Transverse colon (tissue), 4 donors: Measurements from ENCODE around the gene CKMT1B. TPM values are rescaled to one million over a fixed set of nuclear protein-coding genes. Genes with fewer than 3 reads are reported as not detected.
"Not testable (repeated sequence)": the region's sequence is repeated elsewhere in the genome, so short reads cannot be mapped to it uniquely, and the experiment has no call there.

Experiments
- DNase-seq: peaks from one replicate; pipeline ENCODE4 v3.0.0-alpha.2; 2019
- H3K27ac ChIP-seq, 4 donors: fragments of 200-600 bp; sonication (generic); 2 replicates each; pipeline ENCODE4 v1.5.1; 2016 to 2018; ENCODE audit warnings: inconsistent platforms in 4 of 4
- H3K27me3 ChIP-seq: fragments of 200-600 bp; sonication (generic); 2 replicates; pipeline ENCODE4 v1.5.1; 2017; ENCODE audit warnings: inconsistent platforms
- H3K36me3 ChIP-seq, 4 donors: fragments of 200-600 bp; sonication (generic); 2 replicates each; pipeline ENCODE4 v1.5.1; 2017 to 2019; ENCODE audit warnings: inconsistent platforms in 4 of 4
- H3K4me1 ChIP-seq, 4 donors: fragments of 200-600 bp; sonication (generic); 2 replicates each; pipeline ENCODE4 v1.5.1; 2017 to 2020; ENCODE audit warnings: inconsistent platforms in 4 of 4
- H3K4me3 ChIP-seq, 4 donors: fragments of 200-600 bp; sonication (generic); 1 replicate in 1 of 4; 2 replicates in 3 of 4; pipeline versions ENCODE4 v1.5.1 to v1.6.1; 2017 to 2019; ENCODE audit warnings: inconsistent platforms in 4 of 4
- H3K9me3 ChIP-seq, 2 donors: fragments of 200-600 bp; sonication (generic); 2 replicates each; pipeline ENCODE4 v1.5.1; 2017 to 2019; ENCODE audit warnings: inconsistent platforms in 2 of 2
- CTCF ChIP-seq, 5 experiments: fragments of 200-600 bp in 3 of 5; fragments of 450-650 bp in 2 of 5; sonication (generic) in 3 of 5; IDR thresholded peaks; 1 replicate in 2 of 5; 2 replicates in 3 of 5; pipeline ENCODE4 v1.5.1; 2016 to 2017; ENCODE audit warnings: antibody characterized with exemption in 5 of 5, inconsistent platforms in 3 of 5, mild to moderate bottlenecking in 2 of 5, moderate library complexity in 1 of 5
- EP300 ChIP-seq: sonication (generic); formaldehyde crosslinking; IDR thresholded peaks from one replicate; pipeline ENCODE4 v1.6.1; 2017; ENCODE audit warnings: antibody characterized with exemption, low read depth
- POLR2A ChIP-seq: fragments of 450-650 bp; IDR thresholded peaks from one replicate; pipeline ENCODE4 v1.6.1; 2016; ENCODE audit warnings: antibody characterized with exemption, mild to moderate bottlenecking, moderate library complexity
- POLR2AphosphoS5 ChIP-seq, 3 donors: sonication (generic); formaldehyde crosslinking; IDR thresholded peaks; one replicate each; pipeline ENCODE4 v1.6.1; 2016; ENCODE audit warnings: antibody characterized with exemption in 3 of 3
- WGBS, 2 donors: methylation state at CpG; one replicate each; pipeline ENCODE4 v1.1.5; 2018; ENCODE audit warnings: low coverage in 1 of 2; 5-methylcytosine and 5-hydroxymethylcytosine counted together
- in situ Hi-C, 4 donors: fragments of 200-750 bp; cut with MboI; loops; one replicate each; pipeline versions ENCODE4 v1.15.0 to v1.15.1; 2017; ENCODE audit warnings: low sequenced_read_pairs in 3 of 4, low pct_ligation_motif_present in 1 of 4, low pct_unique_long_range_greater_than_20kb in 1 of 4
- intact Hi-C: fragments of 100-400 bp; cut with DNase I; formaldehyde crosslinking; loops from one replicate; pipeline ENCODE4 v1.15.1; 2023; ENCODE audit warnings: low total_unique reads
- total RNA-seq, 4 donors: library from RNA; depleted of rRNA; stranded (reverse); fragments of >200 nt; gene quantifications; one replicate each; pipeline ENCODE4 v1.1.0, GENCODE V29; 2016

Gene CKMT1B
- total RNA-seq, 4 donors from 2014 or later: 134 to 333 (median 187) TPM

GRCh38 chr15:43550527-43551363 lies 43.1 kb upstream of the CKMT1B start:
- in situ Hi-C loops: no loop called here
- no peaks in the 10 kb centered on the region for H3K27me3 ChIP-seq

GRCh38 chr15:43552256-43552655 lies 41.6 kb upstream of the CKMT1B start:
- Histone ChIP-seq H3K9me3 (peaks cover 0 to 4% of the 10 kb centered on the region in 2 donors), H3K4me1 (no peaks in the 10 kb centered on the region), H3K27ac (no peak overlapping the region), H3K4me3 (no peak overlapping the region), H3K27me3 (no peaks in the 10 kb centered on the region), H3K36me3 (peaks cover 0 to 13% (median 5%) of the 10 kb centered on the region in 4 donors)
- WGBS, 2 donors: 96 to 100% methylated on average over 2 to 4 of the region's 4 CpGs
- no peak for DNase-seq
- TF ChIP-seq EP300 (no peak), POLR2AphosphoS5 (IDR thresholded peaks at IDR 0.05) (no peak), POLR2A (no peak), CTCF (IDR thresholded peaks at IDR 0.05) (no peak)
- intact Hi-C loops (no loop called here), in situ Hi-C loops (no loop called here)

More at GRCh38 chr15:43550527-43551363, 43.1 kb upstream of the CKMT1B start:
- H3K27ac ChIP-seq: no peak overlapping the region
- H3K9me3 ChIP-seq: peaks cover 0 to 4% of the 10 kb centered on the region in 2 donors
- peaks cover 0 to 14% (median 5%) of the 10 kb centered on the region in 4 donors for H3K36me3 ChIP-seq
- no peak for DNase-seq
- no peaks in the 10 kb centered on the region for H3K4me1 ChIP-seq
- no peak overlapping the region for H3K4me3 ChIP-seq
- WGBS, 2 donors: 77 to 90% methylated on average over 5 to 10 of the region's 10 CpGs
- TF ChIP-seq POLR2AphosphoS5 (IDR thresholded peaks at IDR 0.05): no peak
- TF ChIP-seq CTCF (IDR thresholded peaks at IDR 0.05): no peak
- no peak for TF ChIP-seq POLR2A
- TF ChIP-seq EP300: no peak
- intact Hi-C loops: no loop called here

- no peak for DNase-seq
- Histone ChIP-seq H3K36me3 (peaks cover 0 to 6% (median 1%) of the 10 kb centered on the region in 4 donors), H3K9me3 (no peaks in the 10 kb centered on the region), H3K4me1 (no peaks in the 10 kb centered on the region), H3K27ac (no peak overlapping the region), H3K4me3 (no peak overlapping the region), H3K27me3 (no peaks in the 10 kb centered on the region)
- TF ChIP-seq CTCF (IDR thresholded peaks at IDR 0.05): no peak
- no peak for TF ChIP-seq POLR2AphosphoS5 (IDR thresholded peaks at IDR 0.05)
- TF ChIP-seq EP300: no peak
- no peak for TF ChIP-seq POLR2A
- in situ Hi-C loops (no loop called here), intact Hi-C loops (no loop called here)
- 79 to 83% methylated on average over 2 of the region's 2 CpGs for WGBS, 2 donors
These were observed 40.8 kb upstream of the CKMT1B start for GRCh38 chr15:43552986-43553385.

GRCh38 chr15:43562753-43563152 lies 31.1 kb upstream of the CKMT1B start:
- in situ Hi-C loops, H3K27me3 ChIP-seq, DNase-seq, H3K4me3 ChIP-seq, H3K9me3 ChIP-seq, H3K4me1 ChIP-seq, intact Hi-C loops, H3K36me3 ChIP-seq, H3K27ac ChIP-seq: not testable (repeated sequence)
- no CpG with 5 or more reads among the region's 3 CpGs for WGBS, 2 donors

GRCh38 chr15:43563793-43564192 lies 30.0 kb upstream of the CKMT1B start:
- H3K4me1 ChIP-seq, DNase-seq, H3K36me3 ChIP-seq, H3K27ac ChIP-seq, H3K4me3 ChIP-seq, H3K27me3 ChIP-seq, in situ Hi-C loops, H3K9me3 ChIP-seq, intact Hi-C loops: not testable (repeated sequence)
- WGBS, 2 donors: no CpG with 5 or more reads among the region's 8 CpGs

- H3K27ac ChIP-seq, H3K36me3 ChIP-seq, H3K9me3 ChIP-seq, intact Hi-C loops, H3K4me1 ChIP-seq, H3K4me3 ChIP-seq, DNase-seq, H3K27me3 ChIP-seq, in situ Hi-C loops: not testable (repeated sequence)
- 80% methylated on average over 1 of the region's 2 CpGs; no CpG with 5 or more reads in 1 of the 2 donors for WGBS, 2 donors
These were observed 27.2 kb upstream of the CKMT1B start for GRCh38 chr15:43566615-43567014.

- in situ Hi-C loops, H3K36me3 ChIP-seq, H3K4me3 ChIP-seq, H3K27ac ChIP-seq, H3K4me1 ChIP-seq, intact Hi-C loops, H3K9me3 ChIP-seq, DNase-seq, H3K27me3 ChIP-seq: not testable (repeated sequence)
- WGBS, 2 donors: no CpG with 5 or more reads among the region's 1 CpG
These were observed 19.2 kb upstream of the CKMT1B start for GRCh38 chr15:43574607-43575006.
